Measurements from ENCODE around the gene OPA1. TPM values are rescaled to one million over a fixed set of nuclear protein-coding genes. Genes with fewer than 3 reads are reported as not detected.

OPA1 gene
- total RNA-seq (2014; rRNA removed; shearing (Covaris generic)) = 76.1 and 104 TPM in 2 replicates

GRCh38 chr3:193592841-193593667 is at the start of gene OPA1:
OPA1 (plus strand) TSS chr3:193593208; CDS start chr3:193593378, 170 bp downstream.
- peaks cover 12% of the 10 kb centered on the region for H3K36me3 ChIP-seq
- no peaks in the 10 kb centered on the region for H3K9me3 ChIP-seq (replicated peaks)
- H3K4me1 ChIP-seq (replicated peaks) = peaks cover 22% of the 10 kb centered on the region
- peak; percentile 92 to 98 for DNase-seq (ENCODE audit: low read depth in 1 of 2, low spot score in 2 of 2)
- H3K27me3 ChIP-seq (replicated peaks) = no peaks in the 10 kb centered on the region
- H3K4me3 ChIP-seq = peak within 1 kb of the TSS; percentile 67
- H3K27ac ChIP-seq = peak within 1 kb of the TSS; percentile 65

GRCh38 chr3:193544289-193544688 is 48.7 kb upstream of the OPA1 start:
- H3K4me1 ChIP-seq (replicated peaks) = no peaks in the 10 kb centered on the region
- H3K4me3 ChIP-seq = no peak overlapping the region
- no peaks in the 10 kb centered on the region for H3K27me3 ChIP-seq (replicated peaks)
- H3K27ac ChIP-seq = no peak overlapping the region
- no peaks in the 10 kb centered on the region for H3K9me3 ChIP-seq (replicated peaks)
- no peaks in the 10 kb centered on the region for H3K36me3 ChIP-seq
- no peak for DNase-seq (ENCODE audit: low read depth in 1 of 2, low spot score in 2 of 2)

- Histone ChIP-seq H3K36me3 (no peaks in the 10 kb centered on the region), H3K4me3 (no peak overlapping the region)
- DNase-seq (ENCODE audit: low read depth in 1 of 2, low spot score in 2 of 2) = no peak
These were observed 47.7 kb upstream of the OPA1 start for GRCh38 chr3:193545304-193545703.

DNA sequence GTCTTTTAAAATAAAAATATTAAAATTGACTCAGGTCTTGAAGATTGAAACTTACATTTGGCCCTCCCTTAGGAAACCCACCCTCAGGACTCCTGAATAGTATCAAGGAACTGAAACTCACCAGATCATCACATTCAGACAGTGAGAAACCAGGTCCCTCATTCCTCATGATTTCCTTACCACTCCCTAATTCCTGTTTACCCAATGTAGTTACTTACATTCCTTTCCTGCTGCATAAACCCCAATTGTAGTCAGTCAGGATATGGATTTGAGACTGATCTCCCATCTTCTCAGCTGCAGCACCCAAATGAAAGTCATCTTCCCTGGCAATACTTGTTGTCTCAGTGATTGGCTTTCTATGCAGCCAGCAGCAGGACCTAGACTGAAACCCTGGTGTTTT is 46.9 kb upstream of the OPA1 start:
- no peak for DNase-seq (ENCODE audit: low read depth in 1 of 2, low spot score in 2 of 2)
- H3K4me3 ChIP-seq = no peak overlapping the region
- no peaks in the 10 kb centered on the region for H3K9me3 ChIP-seq (replicated peaks)
- no peaks in the 10 kb centered on the region for H3K4me1 ChIP-seq (replicated peaks)
- no peaks in the 10 kb centered on the region for H3K27me3 ChIP-seq (replicated peaks)
- no peaks in the 10 kb centered on the region for H3K36me3 ChIP-seq
- no peak overlapping the region for H3K27ac ChIP-seq

More at GRCh38 chr3:193545304-193545703, 47.7 kb upstream of the OPA1 start:
- Histone ChIP-seq H3K27ac (no peak overlapping the region), H3K9me3 (replicated peaks) (no peaks in the 10 kb centered on the region), H3K27me3 (replicated peaks) (no peaks in the 10 kb centered on the region), H3K4me1 (replicated peaks) (no peaks in the 10 kb centered on the region)

GRCh38 chr3:193548406-193548805 is 44.6 kb upstream of the OPA1 start:
- no peak for DNase-seq (ENCODE audit: low read depth in 1 of 2, low spot score in 2 of 2)
- Histone ChIP-seq H3K27ac (no peak overlapping the region), H3K9me3 (replicated peaks) (no peaks in the 10 kb centered on the region), H3K4me3 (no peak overlapping the region), H3K4me1 (replicated peaks) (no peaks in the 10 kb centered on the region), H3K27me3 (replicated peaks) (no peaks in the 10 kb centered on the region), H3K36me3 (no peaks in the 10 kb centered on the region)

GRCh38 chr3:193552923-193553322 is 40.1 kb upstream of the OPA1 start:
- H3K36me3 ChIP-seq = no peaks in the 10 kb centered on the region
- no peak overlapping the region for H3K4me3 ChIP-seq
- DNase-seq (ENCODE audit: low read depth in 1 of 2, low spot score in 2 of 2) = no peak
- no peaks in the 10 kb centered on the region for H3K9me3 ChIP-seq (replicated peaks)
- no peak overlapping the region for H3K27ac ChIP-seq
- no peaks in the 10 kb centered on the region for H3K4me1 ChIP-seq (replicated peaks)
- H3K27me3 ChIP-seq (replicated peaks) = no peaks in the 10 kb centered on the region

DNA sequence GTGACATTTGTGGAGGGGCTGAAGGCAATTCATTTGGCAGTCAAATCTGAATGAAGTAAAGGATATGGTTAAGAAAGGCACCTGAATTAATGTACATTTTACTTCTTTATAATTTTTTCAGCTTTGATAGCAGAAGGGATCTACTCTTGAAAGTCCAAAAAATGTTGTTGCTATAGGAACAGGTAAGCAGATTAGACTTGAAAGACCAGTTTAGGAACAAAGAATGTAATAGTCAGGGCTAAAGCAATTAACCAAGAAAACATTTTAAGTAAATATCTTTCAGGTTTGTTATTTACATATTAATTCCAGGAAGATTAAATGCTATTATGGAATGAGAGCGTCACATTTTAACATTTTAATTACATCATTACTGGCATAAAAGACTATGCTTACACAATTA is 39.4 kb upstream of the OPA1 start:
- H3K36me3 ChIP-seq = no peaks in the 10 kb centered on the region
- no peaks in the 10 kb centered on the region for H3K27me3 ChIP-seq (replicated peaks)
- H3K4me3 ChIP-seq = no peak overlapping the region
- H3K27ac ChIP-seq = no peak overlapping the region
- DNase-seq (ENCODE audit: low read depth in 1 of 2, low spot score in 2 of 2) = no peak
- H3K4me1 ChIP-seq (replicated peaks) = no peaks in the 10 kb centered on the region
- no peaks in the 10 kb centered on the region for H3K9me3 ChIP-seq (replicated peaks)

DNA sequence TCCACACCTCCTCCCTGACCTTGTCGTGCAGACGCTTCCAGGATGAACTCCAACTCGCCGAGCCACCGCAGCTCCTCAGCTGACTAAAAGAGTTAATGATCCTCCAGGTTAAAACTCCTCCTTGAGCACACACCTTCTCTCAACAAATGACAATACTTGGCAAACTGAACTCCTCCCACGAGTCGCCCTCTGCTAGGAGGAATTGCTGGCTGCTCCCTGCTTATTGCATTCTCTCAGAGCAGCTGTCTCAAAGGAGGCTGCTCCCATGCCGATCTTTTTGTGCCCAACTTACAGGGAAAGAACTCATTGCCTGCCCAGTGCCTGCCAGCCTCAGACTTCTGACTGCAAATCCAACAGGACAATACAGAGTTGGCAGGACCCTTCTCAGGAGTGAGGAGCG is 38.2 kb upstream of the OPA1 start, which contains the start of gene ATP13A4:
TSS of gene ATP13A4 (minus strand) at position 85 of the 400 bp plus-strand sequence. CDS start 96 bp downstream, outside the sequence.
- Histone ChIP-seq H3K9me3 (replicated peaks) (no peaks in the 10 kb centered on the region), H3K36me3 (no peaks in the 10 kb centered on the region), H3K4me3 (no peak within 1 kb of the TSS), H3K27ac (no peak within 1 kb of the TSS), H3K4me1 (replicated peaks) (no peaks in the 10 kb centered on the region), H3K27me3 (replicated peaks) (no peaks in the 10 kb centered on the region)
- no peak for DNase-seq (ENCODE audit: low read depth in 1 of 2, low spot score in 2 of 2)

DNA sequence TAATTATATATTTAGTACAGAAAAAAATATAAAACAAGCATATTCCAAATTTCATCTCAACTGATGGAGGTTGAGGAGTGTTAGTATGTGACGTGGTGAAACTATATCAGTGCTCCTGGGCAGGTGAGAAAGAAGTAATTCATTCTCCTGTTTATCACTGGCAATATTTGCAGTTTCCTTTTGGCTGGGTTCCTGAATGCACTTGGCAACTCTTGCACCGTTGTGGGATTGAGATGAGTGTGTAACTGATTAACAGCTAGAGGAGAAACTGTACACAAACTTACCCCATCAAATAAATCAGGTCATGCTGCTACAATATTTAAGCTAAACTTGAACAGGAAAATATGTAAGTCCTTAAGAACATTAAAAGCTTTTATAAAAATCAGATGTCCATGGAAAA is 36.2 kb upstream of the OPA1 start:
- no peak overlapping the region for H3K27ac ChIP-seq
- H3K4me3 ChIP-seq = no peak overlapping the region
- H3K36me3 ChIP-seq = no peaks in the 10 kb centered on the region
- H3K4me1 ChIP-seq (replicated peaks) = no peaks in the 10 kb centered on the region
- H3K9me3 ChIP-seq (replicated peaks) = no peaks in the 10 kb centered on the region
- no peaks in the 10 kb centered on the region for H3K27me3 ChIP-seq (replicated peaks)
- DNase-seq (ENCODE audit: low read depth in 1 of 2, low spot score in 2 of 2) = no peak

DNA sequence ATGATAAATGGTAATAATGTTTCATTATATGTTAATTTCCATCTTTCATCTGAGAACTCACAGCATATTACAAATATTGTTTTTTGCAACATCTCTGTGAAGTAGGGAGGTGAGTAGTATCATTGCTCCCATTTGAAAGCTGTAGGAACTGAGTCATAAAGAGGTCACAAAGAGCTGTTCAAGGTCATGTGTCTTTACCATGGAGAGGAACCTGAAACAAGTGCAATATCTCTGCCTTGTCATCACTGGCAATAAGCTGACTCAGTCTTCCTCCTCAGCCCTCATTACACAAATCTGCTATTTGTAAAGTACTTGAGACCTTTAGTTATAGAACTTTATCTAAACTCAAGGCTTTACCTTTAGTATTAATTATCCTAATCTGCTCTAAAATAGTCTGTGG is 33.9 kb upstream of the OPA1 start:
- H3K9me3 ChIP-seq (replicated peaks) = no peaks in the 10 kb centered on the region
- no peaks in the 10 kb centered on the region for H3K27me3 ChIP-seq (replicated peaks)
- no peaks in the 10 kb centered on the region for H3K36me3 ChIP-seq
- DNase-seq (ENCODE audit: low read depth in 1 of 2, low spot score in 2 of 2) = no peak
- no peak overlapping the region for H3K27ac ChIP-seq
- H3K4me1 ChIP-seq (replicated peaks) = no peaks in the 10 kb centered on the region
- no peak overlapping the region for H3K4me3 ChIP-seq

GRCh38 chr3:193560091-193560490 is 32.9 kb upstream of the OPA1 start:
- no peaks in the 10 kb centered on the region for H3K36me3 ChIP-seq
- no peaks in the 10 kb centered on the region for H3K27me3 ChIP-seq (replicated peaks)
- H3K27ac ChIP-seq = no peak overlapping the region
- no peak for DNase-seq (ENCODE audit: low read depth in 1 of 2, low spot score in 2 of 2)
- no peaks in the 10 kb centered on the region for H3K9me3 ChIP-seq (replicated peaks)
- no peak overlapping the region for H3K4me3 ChIP-seq
- H3K4me1 ChIP-seq (replicated peaks) = no peaks in the 10 kb centered on the region

DNA sequence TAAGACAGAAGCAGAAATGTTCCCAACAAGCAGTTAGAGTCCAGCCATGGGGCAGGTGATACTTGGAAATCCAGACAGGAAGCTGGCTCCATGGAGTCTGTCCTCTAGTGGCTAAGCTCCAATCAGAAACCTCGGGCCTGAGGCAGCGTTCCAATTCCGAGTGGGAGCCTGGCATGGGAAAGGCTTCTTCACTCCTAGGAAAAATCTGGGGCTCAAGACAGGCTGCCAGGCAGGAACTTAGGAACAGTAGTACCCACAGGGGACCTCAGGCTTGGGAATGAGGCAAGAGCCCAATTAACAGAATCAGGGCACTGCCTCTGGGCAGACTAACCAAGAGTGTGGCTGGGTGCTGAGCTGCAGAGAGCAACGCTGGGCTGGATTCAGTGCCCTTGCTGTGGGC is 32.1 kb upstream of the OPA1 start:
- H3K36me3 ChIP-seq = no peaks in the 10 kb centered on the region
- no peaks in the 10 kb centered on the region for H3K4me1 ChIP-seq (replicated peaks)
- no peaks in the 10 kb centered on the region for H3K27me3 ChIP-seq (replicated peaks)
- DNase-seq (ENCODE audit: low read depth in 1 of 2, low spot score in 2 of 2) = no peak
- no peak overlapping the region for H3K4me3 ChIP-seq
- H3K9me3 ChIP-seq (replicated peaks) = no peaks in the 10 kb centered on the region
- H3K27ac ChIP-seq = no peak overlapping the region

DNA sequence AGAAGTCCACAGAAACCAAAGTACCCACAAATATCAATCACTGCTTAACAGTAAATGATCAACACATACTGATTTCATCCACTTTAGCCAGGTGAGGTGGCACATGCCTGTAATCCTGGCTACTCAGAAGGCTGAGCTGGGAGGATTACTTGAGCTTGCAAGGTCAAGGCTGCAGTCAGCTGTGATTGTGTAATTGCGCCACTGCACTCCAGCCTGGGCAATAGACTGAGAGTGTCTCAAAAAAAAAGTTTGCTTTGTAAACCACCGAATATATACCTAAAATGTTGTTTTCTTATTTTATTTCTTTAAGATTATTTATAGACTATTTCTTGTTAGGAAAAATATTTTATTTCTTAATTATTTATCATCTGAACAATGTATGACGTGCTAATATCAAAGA is 29.6 kb upstream of the OPA1 start:
- DNase-seq (ENCODE audit: low read depth in 1 of 2, low spot score in 2 of 2) = no peak

GRCh38 chr3:193564012-193564411 is 29.0 kb upstream of the OPA1 start:
- no peak for DNase-seq (ENCODE audit: low read depth in 1 of 2, low spot score in 2 of 2)
- no peak overlapping the region for H3K27ac ChIP-seq
- no peak overlapping the region for H3K4me3 ChIP-seq
- no peaks in the 10 kb centered on the region for H3K27me3 ChIP-seq (replicated peaks)
- no peaks in the 10 kb centered on the region for H3K36me3 ChIP-seq
- no peaks in the 10 kb centered on the region for H3K9me3 ChIP-seq (replicated peaks)
- H3K4me1 ChIP-seq (replicated peaks) = no peaks in the 10 kb centered on the region

More for the DNA sequence above, 29.6 kb upstream of the OPA1 start:
- Histone ChIP-seq H3K36me3 (no peaks in the 10 kb centered on the region), H3K9me3 (replicated peaks) (no peaks in the 10 kb centered on the region), H3K27ac (no peak overlapping the region), H3K27me3 (replicated peaks) (no peaks in the 10 kb centered on the region), H3K4me1 (replicated peaks) (no peaks in the 10 kb centered on the region), H3K4me3 (no peak overlapping the region)
